ENCODE measurements around the gene SLC35F2.

DNA sequence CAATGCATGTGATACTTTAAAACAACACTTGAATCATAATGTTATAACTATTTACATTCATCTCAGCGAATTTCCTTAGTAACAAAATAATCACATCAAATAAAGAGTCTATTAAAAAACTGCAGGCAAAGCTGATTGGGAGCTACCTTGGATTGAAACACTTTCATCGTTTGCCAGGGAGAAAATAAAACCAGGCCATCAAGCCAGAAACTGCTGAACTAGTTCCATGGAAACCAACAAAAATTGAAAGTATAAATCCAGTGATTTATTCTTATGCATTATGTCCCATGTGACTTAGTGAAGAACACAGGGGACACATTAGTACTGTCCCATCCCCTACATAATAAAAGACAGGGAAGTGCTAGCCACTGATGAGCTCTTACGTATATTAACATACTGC is 21.7 kb downstream of the SLC35F2 start:
- TF ChIP-seq TAF1 (IDR thresholded peaks at IDR 0.05; ENCODE audit: borderline replicate concordance, low read depth, low read length) (no peak), CTCF (IDR thresholded peaks at IDR 0.05) (no peak), FOXM1 (IDR thresholded peaks at IDR 0.05; ENCODE audit: low read depth) (no peak), RCOR1 (IDR thresholded peaks at IDR 0.05; ENCODE audit: low read length) (no peak), JUND (IDR thresholded peaks at IDR 0.05) (no peak), SMC3 (IDR thresholded peaks at IDR 0.05; ENCODE audit: low read depth, low read length) (no peak), SIN3A (IDR thresholded peaks at IDR 0.05; ENCODE audit: borderline replicate concordance, low read depth, low read length) (no peak), TEAD4 (IDR thresholded peaks at IDR 0.05; ENCODE audit: borderline replicate concordance, insufficient read depth) (no peak)
